PC-9 (cell line): ENCODE data around the gene IFI44L. TPM values are rescaled to one million over a fixed set of nuclear protein-coding genes. Genes with fewer than 3 reads are reported as not detected.

Experiments
- BruUV-seq: library from RNA; stranded (reverse); fragments of 400-500 nt; replicated peaks from 2 replicates; lab custom pipeline; 2021; lab: Mats Ljungman, UMichigan
- CTCF ChIA-PET: fragments of 300-600 bp; sonication (Branson Sonifier 250); formaldehyde crosslinking; loops from one replicate; lab custom pipeline; 2022; ENCODE audit warnings: antibody characterized with exemption; lab: Charles Lee
- POLR2A ChIA-PET: fragments of 300-600 bp; sonication (Branson Sonifier 250); formaldehyde crosslinking; loops from one replicate; lab custom pipeline; 2022; ENCODE audit warnings: antibody characterized with exemption; ENCODE audit not compliant: unreplicated experiment; lab: Charles Lee
- DNase-seq, 2 experiments: peaks; one replicate each; pipeline versions ENCODE4 v3.0.0 to v3.0.0-alpha.2; 2015 to 2022; ENCODE audit warnings: mixed read lengths in 1 of 2
- H2AFZ ChIP-seq: fragments of 200-600 bp; sonication (generic); 2 replicates; pipeline ENCODE4 v1.8.1; 2017; ENCODE audit warnings: antibody characterized with exemption
- H3F3A ChIP-seq: fragments of 200-600 bp; sonication (generic); 2 replicates; pipeline ENCODE4 v1.8.1; 2017; ENCODE audit warnings: antibody characterized with exemption, mild to moderate bottlenecking, low read depth; ENCODE audit not compliant: insufficient read depth
- H3K27ac ChIP-seq: fragments of 200-600 bp; sonication (generic); 2 replicates; pipeline ENCODE4 v1.6.1; 2016; ENCODE audit warnings: mixed run types
- H3K27me3 ChIP-seq: fragments of 200-600 bp; sonication (generic); 2 replicates; pipeline ENCODE4 v1.6.1; 2016; ENCODE audit warnings: low read depth, mixed run types; ENCODE audit not compliant: insufficient read depth
- H3K36me3 ChIP-seq: fragments of 200-600 bp; sonication (generic); 2 replicates; pipeline ENCODE4 v1.6.1; 2016; ENCODE audit warnings: low read depth, mixed run types
- H3K4me1 ChIP-seq: fragments of 200-600 bp; sonication (generic); replicated peaks from 2 replicates; pipeline ENCODE4 v1.6.1; 2016; ENCODE audit warnings: mixed run types; ENCODE audit not compliant: insufficient read depth
- H3K4me2 ChIP-seq: fragments of 200-600 bp; sonication (generic); 2 replicates; pipeline ENCODE4 v1.6.1; 2017; ENCODE audit warnings: mixed run types
- H3K4me3 ChIP-seq: fragments of 200-600 bp; sonication (generic); 2 replicates; pipeline ENCODE4 v1.6.1; 2016; ENCODE audit warnings: mixed run types
- H3K79me2 ChIP-seq: fragments of 200-600 bp; sonication (generic); 2 replicates; pipeline ENCODE4 v1.6.1; 2017; ENCODE audit warnings: low read depth, mixed run types
- H3K9me2 ChIP-seq: fragments of 200-600 bp; sonication (generic); 2 replicates; pipeline ENCODE4 v1.8.1; 2017; ENCODE audit warnings: mild to moderate bottlenecking; ENCODE audit not compliant: insufficient read depth
- H3K9me3 ChIP-seq: fragments of 200-600 bp; sonication (generic); 2 replicates; pipeline ENCODE4 v1.8.1; 2016; ENCODE audit warnings: low read depth; ENCODE audit not compliant: insufficient read depth
- H4K20me1 ChIP-seq: fragments of 200-600 bp; sonication (generic); 2 replicates; pipeline ENCODE4 v1.8.1; 2017; ENCODE audit not compliant: insufficient read depth
- EZH2 ChIP-seq: fragments of 200-600 bp; sonication (generic); IDR thresholded peaks from 2 replicates; pipeline ENCODE4 v1.8.0; 2017; ENCODE audit warnings: antibody characterized with exemption, low read depth
- intact Hi-C: fragments of 100-400 bp; cut with micrococcal nuclease; formaldehyde crosslinking; loops from one replicate; pipeline ENCODE4 v1.10.0; 2022; ENCODE audit not compliant: unreplicated experiment
- total RNA-seq: library from RNA; stranded (reverse); gene quantifications from 2 replicates; pipeline ENCODE4 v1.2.3, GENCODE V29; 2021
- TF ChIP-seq, protein P1 (sequence below): fragments of 200-600 bp; sonication (generic); conservative IDR thresholded peaks from 2 replicates; pipeline ENCODE4 v1.6.1; 2017; ENCODE audit warnings: mixed run types, antibody characterized with exemption, mild to moderate bottlenecking, moderate library complexity

IFI44L gene
- total RNA-seq, 1 experiment from 2014 or later = 0.70 TPM

DNA sequence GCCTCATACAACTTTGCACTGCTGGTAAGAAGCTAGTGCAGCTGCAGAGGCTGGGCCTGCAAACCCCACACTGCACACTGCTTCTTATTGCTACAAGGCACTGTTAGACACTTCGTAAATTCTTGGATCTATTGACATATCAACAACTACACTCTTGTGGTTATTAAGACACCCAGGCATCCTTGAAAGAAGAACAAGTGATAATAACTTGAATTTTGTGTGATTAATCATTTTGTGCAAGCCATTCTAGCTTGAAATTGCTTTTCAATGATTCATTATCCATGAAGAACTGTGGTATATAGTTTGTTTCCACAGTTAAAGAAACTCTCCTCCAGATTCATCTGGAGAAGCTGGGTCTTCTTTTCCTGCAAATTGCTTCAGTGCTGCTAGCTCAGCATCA lies 33.7 kb upstream of the IFI44L start:
- H3K9me2 ChIP-seq = peaks cover 12% of the 10 kb centered on the region; the same call in 1 of the 2 replicates
- H3K4me2 ChIP-seq = no peak overlapping the region
- no peaks in the 10 kb centered on the region for H3K4me1 ChIP-seq
- H3K9me3 ChIP-seq = no peaks in the 10 kb centered on the region
- CTCF ChIA-PET = no interaction called here
- H3K27ac ChIP-seq = no peak overlapping the region
- H2AFZ ChIP-seq = no peak overlapping the region
- DNase-seq = no peak
- POLR2A ChIA-PET = no interaction called here
- H3F3A ChIP-seq = no peaks in the 10 kb centered on the region
- H3K4me3 ChIP-seq = no peak overlapping the region
- no peak for TF ChIP-seq EZH2
- TF ChIP-seq, protein P1, sequence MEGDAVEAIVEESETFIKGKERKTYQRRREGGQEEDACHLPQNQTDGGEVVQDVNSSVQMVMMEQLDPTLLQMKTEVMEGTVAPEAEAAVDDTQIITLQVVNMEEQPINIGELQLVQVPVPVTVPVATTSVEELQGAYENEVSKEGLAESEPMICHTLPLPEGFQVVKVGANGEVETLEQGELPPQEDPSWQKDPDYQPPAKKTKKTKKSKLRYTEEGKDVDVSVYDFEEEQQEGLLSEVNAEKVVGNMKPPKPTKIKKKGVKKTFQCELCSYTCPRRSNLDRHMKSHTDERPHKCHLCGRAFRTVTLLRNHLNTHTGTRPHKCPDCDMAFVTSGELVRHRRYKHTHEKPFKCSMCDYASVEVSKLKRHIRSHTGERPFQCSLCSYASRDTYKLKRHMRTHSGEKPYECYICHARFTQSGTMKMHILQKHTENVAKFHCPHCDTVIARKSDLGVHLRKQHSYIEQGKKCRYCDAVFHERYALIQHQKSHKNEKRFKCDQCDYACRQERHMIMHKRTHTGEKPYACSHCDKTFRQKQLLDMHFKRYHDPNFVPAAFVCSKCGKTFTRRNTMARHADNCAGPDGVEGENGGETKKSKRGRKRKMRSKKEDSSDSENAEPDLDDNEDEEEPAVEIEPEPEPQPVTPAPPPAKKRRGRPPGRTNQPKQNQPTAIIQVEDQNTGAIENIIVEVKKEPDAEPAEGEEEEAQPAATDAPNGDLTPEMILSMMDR = no peak
- no peaks in the 10 kb centered on the region for H3K79me2 ChIP-seq
- no TSS peak for BruUV-seq
- no peaks in the 10 kb centered on the region for H3K36me3 ChIP-seq
- no peaks in the 10 kb centered on the region for H3K27me3 ChIP-seq
- no peaks in the 10 kb centered on the region for H4K20me1 ChIP-seq
- intact Hi-C loops = no loop called here

DNA sequence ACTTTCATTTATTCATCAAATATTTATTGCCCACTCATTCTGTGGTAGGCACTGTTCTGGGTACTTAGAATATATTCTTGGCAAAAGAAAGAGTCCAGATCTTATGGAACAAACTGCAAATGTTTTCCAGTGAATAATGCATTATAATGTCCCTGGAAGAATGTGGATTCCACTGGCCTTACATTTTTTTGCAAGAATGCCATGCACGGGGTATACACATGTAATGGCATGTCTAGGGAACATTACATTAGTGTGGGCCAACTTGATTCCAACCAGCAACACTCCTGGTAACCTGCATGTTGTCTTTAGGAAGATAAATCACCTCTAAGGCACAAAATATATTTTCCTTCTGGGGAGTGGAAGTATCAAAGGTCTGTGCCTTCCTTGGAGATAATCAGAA lies 33.0 kb upstream of the IFI44L start:
- H3K9me2 ChIP-seq = peaks cover 11% of the 10 kb centered on the region; the same call in 1 of the 2 replicates
- H3K4me1 ChIP-seq = no peaks in the 10 kb centered on the region
- ChIA-PET CTCF (no interaction called here), POLR2A (no interaction called here)
- H3K79me2 ChIP-seq = no peaks in the 10 kb centered on the region
- TF ChIP-seq EZH2 = no peak
- TF ChIP-seq, protein P1 = no peak
- no peaks in the 10 kb centered on the region for H3K27me3 ChIP-seq
- no peaks in the 10 kb centered on the region for H4K20me1 ChIP-seq
- no peaks in the 10 kb centered on the region for H3K9me3 ChIP-seq
- H2AFZ ChIP-seq = no peak overlapping the region
- BruUV-seq = no TSS peak
- no peak for DNase-seq
- H3F3A ChIP-seq = no peaks in the 10 kb centered on the region
- intact Hi-C loops = no loop called here
- H3K4me2 ChIP-seq = no peak overlapping the region
- no peak overlapping the region for H3K4me3 ChIP-seq
- no peaks in the 10 kb centered on the region for H3K36me3 ChIP-seq
- H3K27ac ChIP-seq = no peak overlapping the region

DNA sequence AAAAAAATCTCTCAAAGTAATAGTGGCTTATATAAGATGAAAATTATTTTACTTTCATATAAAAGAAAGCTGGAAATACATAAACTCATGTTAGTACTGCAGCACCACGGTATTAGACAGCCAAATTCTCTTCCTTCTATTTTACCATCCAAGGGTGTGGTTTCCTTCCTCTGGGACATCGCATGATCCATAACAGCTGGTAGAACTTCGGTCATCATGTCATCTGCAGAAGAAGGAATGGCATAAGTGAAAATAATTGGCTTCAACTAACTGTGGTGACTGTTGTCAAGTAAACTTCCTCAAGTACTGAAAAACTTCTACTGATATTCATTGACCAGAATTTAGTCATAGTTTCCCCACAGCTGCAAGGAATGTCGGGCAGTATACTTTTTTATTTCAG lies 28.3 kb upstream of the IFI44L start:
- TF ChIP-seq, protein P1 = no peak
- no peak for TF ChIP-seq EZH2
- no peak for DNase-seq
- POLR2A ChIA-PET = no interaction called here

More for the DNA sequence above, 28.3 kb upstream of the IFI44L start:
- no TSS peak for BruUV-seq
- Histone ChIP-seq H3K27me3 (no peaks in the 10 kb centered on the region), H3K4me2 (no peak overlapping the region), H4K20me1 (no peaks in the 10 kb centered on the region), H3K9me2 (no peaks in the 10 kb centered on the region), H3K4me3 (no peak overlapping the region), H3K36me3 (no peaks in the 10 kb centered on the region), H3K79me2 (no peaks in the 10 kb centered on the region), H3K27ac (no peak overlapping the region), H3K4me1 (no peaks in the 10 kb centered on the region), H2AFZ (no peak overlapping the region), H3K9me3 (0 out of 2 replicates have a peak, but pooled peaks cover 4% of the 10 kb centered on the region), H3F3A (no peaks in the 10 kb centered on the region)
- intact Hi-C loops = no loop called here
- CTCF ChIA-PET = no interaction called here
